Panc1 (cell line): Measurements from ENCODE around the gene CDKN3. TPM values are rescaled to one million over a fixed set of nuclear protein-coding genes. Genes with fewer than 3 reads are reported as not detected.

Experiments used
- ATAC-seq: fragments of 200-7000 bp; cut with Tn5 transposase; 2 replicates; pipeline ENCODE4 v1.9.1; 2020; ENCODE audit warnings: mild to moderate bottlenecking, moderate library complexity
- BruUV-seq: library from RNA; stranded (reverse); fragments of 400-500 nt; replicated peaks from 2 replicates; lab custom pipeline; 2021; lab: Mats Ljungman, UMichigan
- CTCF ChIA-PET: fragments of 300-600 bp; sonication (Branson Sonifier 250); formaldehyde crosslinking; loops from one replicate; lab custom pipeline; 2022; ENCODE audit warnings: antibody characterized with exemption; lab: Charles Lee
- POLR2A ChIA-PET: fragments of 300-600 bp; sonication (Branson Sonifier 250); formaldehyde crosslinking; loops from one replicate; lab custom pipeline; 2022; ENCODE audit warnings: antibody characterized with exemption; lab: Charles Lee
- DNase-seq: peaks from one replicate; pipeline ENCODE4 v3.0.0-alpha.2; 2010; ENCODE audit warnings: low read depth, low spot score
- H3K27ac ChIP-seq: 2 replicates; pipeline ENCODE4 v1.5.1; 2011; ENCODE audit warnings: mild to moderate bottlenecking, low read length, inconsistent platforms
- H3K27me3 ChIP-seq: fragments of 200-500 bp; sonication (Bioruptor generic); 2 replicates; pipeline ENCODE4 v1.6.0; 2014; ENCODE audit warnings: low read length, inconsistent platforms; ENCODE audit not compliant: control insufficient read depth, insufficient read depth
- H3K36me3 ChIP-seq: fragments of 200-500 bp; sonication (Bioruptor generic); 2 replicates; pipeline ENCODE4 v1.5.1; 2014; ENCODE audit warnings: inconsistent platforms, mild to moderate bottlenecking, low read length, moderate library complexity; ENCODE audit not compliant: control insufficient read depth, insufficient read depth
- H3K4me1 ChIP-seq: 2 replicates; pipeline ENCODE4 v1.5.1; 2011; ENCODE audit warnings: inconsistent platforms, mild to moderate bottlenecking, low read length, moderate library complexity; ENCODE audit not compliant: control insufficient read depth, insufficient read depth
- H3K4me3 ChIP-seq, 2 experiments: 2 replicates each; pipeline ENCODE4 v1.5.1; 2011 to 2012; ENCODE audit warnings: low read depth in 2 of 2, low read length in 2 of 2, mild to moderate bottlenecking in 2 of 2, inconsistent platforms in 1 of 2, moderate library complexity in 1 of 2
- H3K9me3 ChIP-seq: fragments of 200-500 bp; sonication (Bioruptor generic); 2 replicates; pipeline ENCODE4 v1.5.1; 2014; ENCODE audit warnings: low read depth, mild to moderate bottlenecking, inconsistent platforms, low read length, moderate library complexity; ENCODE audit not compliant: control insufficient read depth, insufficient read depth
- CTCF ChIP-seq: fragments of 450-650 bp; IDR thresholded peaks from 2 replicates; pipeline ENCODE4 v1.5.1; 2017; ENCODE audit warnings: mild to moderate bottlenecking
- POLR2AphosphoS5 ChIP-seq: IDR thresholded peaks from 2 replicates; pipeline ENCODE4 v1.6.1; 2012; ENCODE audit warnings: mild to moderate bottlenecking, low read depth, low read length, moderate library complexity
- REST ChIP-seq, 2 experiments: IDR thresholded peaks; 2 replicates each; pipeline ENCODE4 v1.6.1; 2011 to 2012; ENCODE audit warnings: low read depth in 2 of 2, control low read depth in 1 of 2, low read length in 1 of 2, mild to moderate bottlenecking in 1 of 2, moderate library complexity in 1 of 2; ENCODE audit not compliant: insufficient read depth in 1 of 2
- SIN3A ChIP-seq: IDR thresholded peaks from 2 replicates; pipeline ENCODE4 v1.6.1; 2012; ENCODE audit warnings: low read depth, mild to moderate bottlenecking, low read length, moderate library complexity, borderline replicate concordance; ENCODE audit not compliant: insufficient read depth
- TCF7L2 ChIP-seq: IDR thresholded peaks from 2 replicates; pipeline ENCODE4 v1.6.1; 2011; ENCODE audit warnings: mild to moderate bottlenecking, low read depth, low read length, inconsistent platforms
- in situ Hi-C: cut with HindIII; loops from 2 replicates; pipeline ENCODE4 v1.10.0; 2016; ENCODE audit warnings: low sequenced_read_pairs, low pct_unique_long_range_greater_than_20kb
- intact Hi-C: fragments of 100-400 bp; cut with micrococcal nuclease; formaldehyde crosslinking; loops from one replicate; pipeline ENCODE4 v1.10.0; 2022; ENCODE audit not compliant: unreplicated experiment
- total RNA-seq: library from RNA; stranded (reverse); gene quantifications from one replicate; pipeline ENCODE4 v1.2.1, GENCODE V29; 2021; ENCODE audit not compliant: unreplicated experiment

CDKN3 gene
- total RNA-seq, 1 experiment from 2014 or later, result 36.1 TPM

- intact Hi-C loops (no loop called here), in situ Hi-C loops (no loop called here)
- no peak for TF ChIP-seq POLR2AphosphoS5
- TF ChIP-seq CTCF, result no peak
- TF ChIP-seq REST (IDR thresholded peaks at IDR 0.05; ENCODE audit: insufficient read depth in 1 of 2, low read depth in 2 of 2, low read length in 1 of 2), result no peak
- TF ChIP-seq TCF7L2, result no peak
- no peak for TF ChIP-seq SIN3A
- ChIA-PET CTCF (no interaction called here), POLR2A (no interaction called here)
- Histone ChIP-seq H3K27ac (no peak overlapping the region), H3K4me3 (no peak overlapping the region), H3K36me3 (no peaks in the 10 kb centered on the region), H3K27me3 (no peaks in the 10 kb centered on the region), H3K4me1 (no peaks in the 10 kb centered on the region), H3K9me3 (no peaks in the 10 kb centered on the region)
- ATAC-seq (no peak), DNase-seq (no peak)
- BruUV-seq, result no TSS peak
Measured at GRCh38 chr14:54465654-54466053, 68.8 kb downstream of the CDKN3 start.

- H3K27ac ChIP-seq, result no peak overlapping the region
- no peaks in the 10 kb centered on the region for H3K36me3 ChIP-seq
- no peak for DNase-seq
- in situ Hi-C loops, result no loop called here
- no peaks in the 10 kb centered on the region for H3K4me1 ChIP-seq
- BruUV-seq, result no TSS peak
- TF ChIP-seq POLR2AphosphoS5 (no peak), SIN3A (no peak), REST (IDR thresholded peaks at IDR 0.05; ENCODE audit: insufficient read depth in 1 of 2, low read depth in 2 of 2, low read length in 1 of 2) (no peak), CTCF (no peak), TCF7L2 (no peak)
- ATAC-seq, result no peak
- ChIA-PET CTCF (no interaction called here), POLR2A (no interaction called here)
- intact Hi-C loops, result no loop called here
- H3K9me3 ChIP-seq, result no peaks in the 10 kb centered on the region
- H3K27me3 ChIP-seq, result no peaks in the 10 kb centered on the region
- no peak overlapping the region for H3K4me3 ChIP-seq
Measured at GRCh38 chr14:54467280-54467679, 70.5 kb downstream of the CDKN3 start.

Other genes with a start within 250 kb of the CDKN3 start
- 83.7 TPM for gene CNIH1, start 44.4 kb downstream of the CDKN3 start, total RNA-seq
- gene GMFB, start 92.0 kb downstream of the CDKN3 start, total RNA-seq, result 54.2 TPM
- 14.1 TPM for gene CGRRF1, start 112.9 kb downstream of the CDKN3 start, total RNA-seq
- 15.2 TPM for gene SAMD4A, start 170.1 kb downstream of the CDKN3 start, total RNA-seq